Central memory CD8-positive, alpha-beta T cell (primary cell): ENCODE data around the gene PAPPA.

Experiments
- ATAC-seq: fragments of 150-1000 bp; cut with Tn5 transposase; replicated peaks from 2 replicates; pipeline ENCODE4 v1.10.0; 2022; ENCODE audit warnings: mild to moderate bottlenecking, moderate FRiP score, moderate number of reproducible peaks; ENCODE audit not compliant: poor library complexity, severe bottlenecking; ENCODE audit errors: extremely low read depth
- DNase-seq, 2 donors: peaks; one replicate each; pipeline ENCODE4 v3.0.0; 2021; ENCODE audit warnings: low spot score in 2 of 2
- H3K27ac Mint-ChIP-seq: one replicate; pipeline ENCODE4 v1.8.0; 2022; ENCODE audit warnings: low read depth, mild to moderate bottlenecking, moderate library complexity, mixed read lengths
- H3K27me3 Mint-ChIP-seq: one replicate; pipeline ENCODE4 v1.8.0; 2022; ENCODE audit warnings: mixed read lengths
- H3K36me3 Mint-ChIP-seq: one replicate; pipeline ENCODE4 v1.8.0; 2022; ENCODE audit warnings: mild to moderate bottlenecking, moderate library complexity, mixed read lengths; ENCODE audit not compliant: insufficient read depth
- H3K4me1 Mint-ChIP-seq: one replicate; pipeline ENCODE4 v1.8.0; 2022; ENCODE audit warnings: mixed read lengths
- H3K4me3 Mint-ChIP-seq: one replicate; pipeline ENCODE4 v1.8.0; 2022; ENCODE audit warnings: mild to moderate bottlenecking, moderate library complexity, mixed read lengths
- H3K9me3 Mint-ChIP-seq: one replicate; pipeline ENCODE4 v1.8.0; 2022; ENCODE audit warnings: mixed read lengths

Gene PAPPA

GRCh38 chr9:116155698-116156039 is 2.1 kb downstream of the PAPPA start:
- Mint-ChIP-seq H3K27me3 (peaks cover 84% of the 10 kb centered on the region), H3K27ac (no peak overlapping the region), H3K4me1 (peaks cover 6% of the 10 kb centered on the region), H3K4me3 (no peak overlapping the region), H3K36me3 (no peaks in the 10 kb centered on the region), H3K9me3 (no peaks in the 10 kb centered on the region)
- ATAC-seq = no peak
- DNase-seq = no peak

DNA sequence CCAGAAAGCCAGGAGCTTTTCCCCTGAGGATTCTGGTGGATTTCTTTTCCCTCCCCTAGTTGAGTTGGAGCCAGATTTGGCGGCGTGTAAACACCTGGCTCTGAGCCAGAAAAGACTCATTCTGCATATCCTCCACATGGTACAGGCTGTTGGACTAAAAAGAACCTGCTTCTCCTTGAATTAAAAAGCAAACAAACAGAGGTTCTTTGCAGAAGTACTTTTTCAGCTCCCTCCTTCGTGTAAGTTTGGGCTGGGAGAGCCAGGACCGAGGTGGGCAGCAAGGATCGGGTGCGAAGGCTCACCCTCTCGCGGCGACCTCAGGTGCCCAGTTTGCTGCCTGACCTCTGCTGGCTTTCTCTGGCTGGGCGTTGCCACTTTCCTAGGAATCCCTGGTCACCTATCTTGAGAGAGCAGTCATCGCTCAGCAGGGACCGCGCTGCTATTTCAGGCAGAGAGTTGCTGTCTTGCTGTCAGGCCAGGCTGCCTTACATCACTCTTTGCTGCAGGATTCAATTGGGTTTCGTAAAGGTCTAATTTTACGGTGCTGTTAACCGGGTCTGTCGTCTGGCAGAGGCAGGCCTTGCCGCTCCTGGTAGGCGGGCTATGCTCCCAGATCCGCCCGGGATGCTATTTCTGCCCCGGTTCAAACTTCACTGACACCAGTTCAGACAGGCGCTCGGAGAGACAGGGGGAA is 3.2 kb downstream of the PAPPA start:
- ATAC-seq = no peak
- no peaks in the 10 kb centered on the region for H3K36me3 Mint-ChIP-seq
- H3K4me3 Mint-ChIP-seq = no peak overlapping the region
- H3K4me1 Mint-ChIP-seq = peaks cover 6% of the 10 kb centered on the region
- DNase-seq = no peak
- H3K27me3 Mint-ChIP-seq = peaks cover 73% of the 10 kb centered on the region
- no peaks in the 10 kb centered on the region for H3K9me3 Mint-ChIP-seq
- H3K27ac Mint-ChIP-seq = no peak overlapping the region

DNA sequence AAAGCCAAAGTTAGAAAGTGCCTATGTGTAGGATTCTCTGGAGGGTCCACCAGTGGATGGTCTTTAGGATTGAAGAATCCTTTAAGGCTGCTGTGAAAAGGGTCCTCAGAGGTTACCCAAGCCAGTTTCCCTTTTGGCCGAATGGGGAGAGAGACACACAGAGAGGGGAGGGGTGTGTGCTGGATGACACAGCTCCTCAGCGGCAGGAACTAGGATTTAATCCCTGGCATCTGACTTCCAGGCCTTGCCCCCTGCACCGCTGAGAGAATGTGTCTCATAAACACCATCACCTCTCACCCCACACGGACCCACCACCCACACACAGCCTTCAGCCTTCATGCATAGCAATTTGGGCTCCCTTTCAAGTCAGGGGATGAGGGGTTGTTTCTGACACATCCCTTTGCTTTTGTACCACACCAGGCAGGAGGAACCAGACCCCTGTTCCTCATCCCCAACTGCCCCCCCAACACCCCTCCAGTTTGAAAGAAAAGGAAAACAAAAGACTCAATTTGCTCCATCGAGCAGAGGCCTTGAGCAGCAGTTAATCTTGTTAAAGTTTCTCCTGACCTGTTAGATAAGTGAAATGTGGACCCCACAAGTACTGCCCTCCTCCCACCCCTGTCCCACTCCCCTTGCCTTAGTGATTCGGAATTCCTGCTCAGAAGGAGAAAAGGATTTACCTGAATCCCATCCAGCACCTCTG is 4.0 kb downstream of the PAPPA start:
- Mint-ChIP-seq H3K27me3 (peaks cover 64% of the 10 kb centered on the region), H3K9me3 (no peaks in the 10 kb centered on the region), H3K4me1 (peaks cover 6% of the 10 kb centered on the region), H3K27ac (no peak overlapping the region), H3K4me3 (no peak overlapping the region), H3K36me3 (no peaks in the 10 kb centered on the region)
- no peak for DNase-seq
- no peak for ATAC-seq

GRCh38 chr9:116160676-116161571 is 7.3 kb downstream of the PAPPA start:
- H3K9me3 Mint-ChIP-seq = no peaks in the 10 kb centered on the region
- H3K4me1 Mint-ChIP-seq = no peaks in the 10 kb centered on the region
- peaks cover 36% of the 10 kb centered on the region for H3K27me3 Mint-ChIP-seq
- no peak for DNase-seq
- no peak for ATAC-seq
- H3K36me3 Mint-ChIP-seq = no peaks in the 10 kb centered on the region
- H3K27ac Mint-ChIP-seq = no peak overlapping the region
- no peak overlapping the region for H3K4me3 Mint-ChIP-seq

DNA sequence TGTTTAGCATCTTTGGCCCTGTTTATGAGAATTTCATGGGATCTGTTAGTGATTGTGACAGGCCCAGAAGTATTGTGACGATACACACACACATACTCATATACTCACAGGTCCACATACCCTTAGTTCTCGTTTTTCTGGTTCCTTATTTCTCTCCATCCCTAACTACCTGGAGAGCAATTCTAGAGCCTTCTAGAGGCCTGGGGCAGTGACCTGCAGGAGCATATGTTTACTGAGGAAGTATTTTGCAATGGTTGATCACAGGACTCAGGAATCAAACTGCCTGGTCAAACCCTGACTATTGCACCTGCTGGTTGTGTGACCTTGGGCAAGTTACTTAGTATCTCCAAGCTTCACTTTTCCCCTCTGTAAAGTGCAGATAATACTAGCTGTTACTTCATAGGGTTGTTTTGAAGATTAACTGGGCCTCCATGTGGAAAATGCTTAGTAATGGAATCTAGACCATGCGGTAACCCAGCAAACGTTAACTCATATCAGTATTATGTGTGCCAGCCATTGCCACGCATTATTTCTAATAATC is 8.7 kb downstream of the PAPPA start:
- DNase-seq (no peak), ATAC-seq (no peak)
- no peaks in the 10 kb centered on the region for H3K36me3 Mint-ChIP-seq
- H3K27ac Mint-ChIP-seq = no peak overlapping the region
- no peaks in the 10 kb centered on the region for H3K9me3 Mint-ChIP-seq
- H3K27me3 Mint-ChIP-seq = peaks cover 23% of the 10 kb centered on the region
- no peak overlapping the region for H3K4me3 Mint-ChIP-seq
- H3K4me1 Mint-ChIP-seq = no peaks in the 10 kb centered on the region

- Mint-ChIP-seq H3K4me3 (no peak overlapping the region), H3K27me3 (peaks cover 11% of the 10 kb centered on the region), H3K4me1 (no peaks in the 10 kb centered on the region)
These were observed 9.9 kb downstream of the PAPPA start for GRCh38 chr9:116163293-116164055.

DNA sequence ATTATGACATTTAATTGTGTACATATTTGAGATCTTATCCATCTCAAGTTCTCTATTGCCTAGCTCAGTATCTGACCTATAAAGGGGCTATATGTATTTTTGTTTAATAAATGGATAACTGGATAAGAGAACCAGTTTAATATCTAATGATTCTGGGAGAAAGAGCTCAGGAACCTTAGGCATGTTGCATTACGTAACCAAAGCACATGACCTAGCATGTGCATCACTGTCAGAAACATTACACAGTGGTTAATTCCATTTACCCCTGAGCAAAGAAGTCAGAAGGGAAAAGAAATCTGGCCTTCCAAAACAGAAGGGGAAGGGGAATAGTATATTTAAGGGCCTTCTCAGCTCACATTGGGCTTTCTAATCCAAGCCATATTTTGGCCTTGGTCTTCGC is 12.3 kb downstream of the PAPPA start:
- no peaks in the 10 kb centered on the region for H3K9me3 Mint-ChIP-seq
- ATAC-seq = no peak
- no peak overlapping the region for H3K4me3 Mint-ChIP-seq
- no peak for DNase-seq
- H3K27ac Mint-ChIP-seq = no peak overlapping the region
- H3K4me1 Mint-ChIP-seq = no peaks in the 10 kb centered on the region
- H3K27me3 Mint-ChIP-seq = no peaks in the 10 kb centered on the region
- no peaks in the 10 kb centered on the region for H3K36me3 Mint-ChIP-seq

More at GRCh38 chr9:116163293-116164055, 9.9 kb downstream of the PAPPA start:
- Mint-ChIP-seq H3K9me3 (no peaks in the 10 kb centered on the region), H3K27ac (no peak overlapping the region), H3K36me3 (no peaks in the 10 kb centered on the region)
- no peak for ATAC-seq
- no peak for DNase-seq

- no peak overlapping the region for H3K4me3 Mint-ChIP-seq
These were observed 13.1 kb downstream of the PAPPA start for GRCh38 chr9:116166713-116167112.

GRCh38 chr9:116168231-116168630 is 14.6 kb downstream of the PAPPA start:
- no peaks in the 10 kb centered on the region for H3K36me3 Mint-ChIP-seq
- no peak overlapping the region for H3K27ac Mint-ChIP-seq
- H3K9me3 Mint-ChIP-seq = no peaks in the 10 kb centered on the region
- no peaks in the 10 kb centered on the region for H3K4me1 Mint-ChIP-seq
- no peak overlapping the region for H3K4me3 Mint-ChIP-seq
- H3K27me3 Mint-ChIP-seq = no peaks in the 10 kb centered on the region
- DNase-seq (no peak), ATAC-seq (no peak)

More at GRCh38 chr9:116166713-116167112, 13.1 kb downstream of the PAPPA start:
- no peak for DNase-seq
- Mint-ChIP-seq H3K9me3 (no peaks in the 10 kb centered on the region), H3K4me1 (no peaks in the 10 kb centered on the region), H3K27ac (no peak overlapping the region), H3K36me3 (no peaks in the 10 kb centered on the region), H3K27me3 (no peaks in the 10 kb centered on the region)
- ATAC-seq = no peak

DNA sequence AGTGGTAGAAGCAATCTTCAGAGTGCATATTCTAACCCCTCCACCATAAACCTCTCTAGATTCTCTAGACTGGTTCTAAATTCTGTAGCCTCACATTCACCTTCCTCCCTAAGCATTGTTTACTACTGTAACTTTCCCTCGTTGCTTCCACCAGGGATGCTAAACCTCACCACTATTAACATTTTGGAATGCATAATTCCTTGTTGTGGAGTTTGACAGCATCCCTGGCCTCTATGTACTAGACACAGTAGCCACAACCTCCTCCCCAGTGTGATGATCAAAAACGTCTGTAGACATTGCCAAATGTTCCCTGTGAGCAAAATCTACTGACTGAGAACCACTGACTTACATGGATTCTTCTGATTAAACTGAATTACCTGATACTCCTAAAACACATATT is 18.6 kb downstream of the PAPPA start:
- no peaks in the 10 kb centered on the region for H3K9me3 Mint-ChIP-seq
- no peak for ATAC-seq

GRCh38 chr9:116174347-116174746 is 20.8 kb downstream of the PAPPA start:
- H3K9me3 Mint-ChIP-seq = no peaks in the 10 kb centered on the region
- H3K4me3 Mint-ChIP-seq = no peak overlapping the region
- ATAC-seq (no peak), DNase-seq (no peak)
- H3K27me3 Mint-ChIP-seq = no peaks in the 10 kb centered on the region
- H3K36me3 Mint-ChIP-seq = no peaks in the 10 kb centered on the region
- H3K4me1 Mint-ChIP-seq = no peaks in the 10 kb centered on the region
- no peak overlapping the region for H3K27ac Mint-ChIP-seq

More for the DNA sequence above, 18.6 kb downstream of the PAPPA start:
- no peak for DNase-seq
- Mint-ChIP-seq H3K27ac (no peak overlapping the region), H3K4me1 (no peaks in the 10 kb centered on the region), H3K36me3 (no peaks in the 10 kb centered on the region), H3K4me3 (no peak overlapping the region), H3K27me3 (no peaks in the 10 kb centered on the region)

- H3K4me1 Mint-ChIP-seq = no peaks in the 10 kb centered on the region
- H3K27me3 Mint-ChIP-seq = no peaks in the 10 kb centered on the region
- no peaks in the 10 kb centered on the region for H3K36me3 Mint-ChIP-seq
- no peak for DNase-seq
- no peak overlapping the region for H3K27ac Mint-ChIP-seq
- no peak overlapping the region for H3K4me3 Mint-ChIP-seq
- no peaks in the 10 kb centered on the region for H3K9me3 Mint-ChIP-seq
- no peak for ATAC-seq
These were observed 22.0 kb downstream of the PAPPA start for GRCh38 chr9:116175614-116176013.
